CD4-positive, CD25-positive, alpha-beta regulatory T cell (primary cell): ENCODE measurements around the gene TOMM40L. TPM values are rescaled to one million over a fixed set of nuclear protein-coding genes. Genes with fewer than 3 reads are reported as not detected.

Experiments
- ATAC-seq, 2 donors: fragments of 150-1000 bp; cut with Tn5 transposase; one replicate each; pipeline ENCODE4 v1.10.0; 2021; ENCODE audit warnings: low read depth in 2 of 2, moderate number of reproducible peaks in 2 of 2, moderate library complexity in 1 of 2
- DNase-seq, 3 donors: peaks; one replicate each; pipeline versions ENCODE4 v3.0.0 to v3.0.0-alpha.2; 2012 to 2022; ENCODE audit warnings: mixed read lengths in 1 of 3
- H3K27ac ChIP-seq: one replicate; pipeline ENCODE4 v1.7.0; 2013; ENCODE audit warnings: mild to moderate bottlenecking, low read length; ENCODE audit not compliant: insufficient read depth, poor library complexity, severe bottlenecking
- H3K27me3 ChIP-seq: one replicate; pipeline ENCODE4 v1.7.0; 2013; ENCODE audit warnings: low read length; ENCODE audit not compliant: control insufficient read depth, insufficient read depth
- H3K36me3 ChIP-seq: one replicate; pipeline ENCODE4 v1.7.0; 2013; ENCODE audit warnings: mild to moderate bottlenecking, low read length, moderate library complexity; ENCODE audit not compliant: control insufficient read depth, insufficient read depth
- H3K4me1 ChIP-seq: 2 replicates; pipeline ENCODE4 v1.7.0; 2013; ENCODE audit warnings: mild to moderate bottlenecking, low read length; ENCODE audit not compliant: insufficient read depth, control insufficient read depth, poor library complexity, severe bottlenecking
- H3K4me3 ChIP-seq: one replicate; pipeline ENCODE4 v1.7.0; 2013; ENCODE audit warnings: low read depth, mild to moderate bottlenecking, low read length, moderate library complexity
- H3K9me3 ChIP-seq, 2 experiments: 1 replicate in 1 of 2; 2 replicates in 1 of 2; pipeline ENCODE4 v1.7.0; 2013; ENCODE audit warnings: low read length in 2 of 2, mild to moderate bottlenecking in 1 of 2, moderate library complexity in 1 of 2; ENCODE audit not compliant: control insufficient read depth in 2 of 2
- H3K27ac Mint-ChIP-seq, 3 donors: one replicate each; pipeline ENCODE4 v1.8.0; 2020 to 2022; ENCODE audit warnings: mild to moderate bottlenecking in 3 of 3, mixed read lengths in 3 of 3, moderate library complexity in 2 of 3
- H3K27me3 Mint-ChIP-seq: one replicate; pipeline ENCODE4 v1.8.0; 2022; ENCODE audit warnings: mild to moderate bottlenecking, mixed read lengths
- H3K36me3 Mint-ChIP-seq: one replicate; pipeline ENCODE4 v1.8.0; 2020; ENCODE audit warnings: mixed read lengths
- H3K4me1 Mint-ChIP-seq, 4 donors: one replicate each; pipeline ENCODE4 v1.8.0; 2020 to 2022; ENCODE audit warnings: mixed read lengths in 4 of 4, mild to moderate bottlenecking in 1 of 4
- H3K4me3 Mint-ChIP-seq, 4 donors: one replicate each; pipeline ENCODE4 v1.8.0; 2020 to 2022; ENCODE audit warnings: mild to moderate bottlenecking in 4 of 4, mixed read lengths in 4 of 4, moderate library complexity in 3 of 4
- H3K9me3 Mint-ChIP-seq, 7 donors: one replicate each; pipeline ENCODE4 v1.8.0; 2020 to 2022; ENCODE audit warnings: mixed read lengths in 7 of 7, mild to moderate bottlenecking in 3 of 7, moderate library complexity in 2 of 7
- polyA plus RNA-seq, 4 donors: library from polyadenylated mRNA; unstranded; fragments of 300-500 nt; fragmentation: Illumina TruSeq; gene quantifications; one replicate each; pipeline ENCODE4 v1.2.3, GENCODE V29; 2021
- total RNA-seq: library from RNA; stranded (reverse); gene quantifications from one replicate; pipeline ENCODE4 v1.2.3, GENCODE V29; 2022

TOMM40L gene
- total and polyA plus RNA-seq, 5 donors from 2014 or later, result 5.3 to 8.6 (median 6.4) TPM

- H3K9me3 ChIP-seq, result no peaks in the 10 kb centered on the region
- H3K27me3 Mint-ChIP-seq, result no peaks in the 10 kb centered on the region
- H3K9me3 Mint-ChIP-seq, result no peaks in the 10 kb centered on the region
- peaks cover 37% of the 10 kb centered on the region for H3K4me1 ChIP-seq
- peaks cover 7 to 45% (median 25%) of the 10 kb centered on the region in 4 donors for H3K4me1 Mint-ChIP-seq
- ATAC-seq, result peak; percentile 88 to 91
- H3K4me3 Mint-ChIP-seq, result peak overlapping the region in 2 of 4 donors; percentile 23 to 58
- no peak overlapping the region for H3K27ac ChIP-seq
- peak overlapping the region; percentile 17 for H3K4me3 ChIP-seq
- H3K27me3 ChIP-seq, result no peaks in the 10 kb centered on the region
- peak; percentile 50 to 87 (median 75) for DNase-seq
- H3K27ac Mint-ChIP-seq, result peak overlapping the region; percentile 69 to 98 (median 93)
- peaks cover 3% of the 10 kb centered on the region for H3K36me3 Mint-ChIP-seq
- H3K36me3 ChIP-seq, result no peaks in the 10 kb centered on the region
Measured at GRCh38 chr1:161192476-161193465, 33.1 kb upstream of the TOMM40L start.

GRCh38 chr1:161193561-161194235, 32.2 kb upstream of the TOMM40L start:
- Histone ChIP-seq H3K36me3 (no peaks in the 10 kb centered on the region), H3K4me3 (no peak overlapping the region), H3K27me3 (no peaks in the 10 kb centered on the region), H3K27ac (no peak overlapping the region), H3K4me1 (peaks cover 30% of the 10 kb centered on the region), H3K9me3 (no peaks in the 10 kb centered on the region)
- ATAC-seq (no peak), DNase-seq (no peak)
- Mint-ChIP-seq H3K27me3 (no peaks in the 10 kb centered on the region), H3K36me3 (peaks cover 3% of the 10 kb centered on the region), H3K27ac (no peak overlapping the region), H3K4me1 (peaks cover 7 to 39% (median 24%) of the 10 kb centered on the region in 4 donors), H3K4me3 (no peak overlapping the region), H3K9me3 (no peaks in the 10 kb centered on the region)

GRCh38 chr1:161195171-161195570, 30.7 kb upstream of the TOMM40L start:
- H3K27ac ChIP-seq, result no peak overlapping the region
- Mint-ChIP-seq H3K27ac (peak overlapping the region in 2 of 3 donors; percentile 20 to 84), H3K4me3 (peak overlapping the region in 2 of 4 donors; percentile 33 to 55), H3K4me1 (peaks cover 7 to 45% (median 21%) of the 10 kb centered on the region in 4 donors), H3K36me3 (peaks cover 3% of the 10 kb centered on the region), H3K27me3 (no peaks in the 10 kb centered on the region), H3K9me3 (no peaks in the 10 kb centered on the region)
- H3K4me1 ChIP-seq, result peaks cover 29% of the 10 kb centered on the region
- ATAC-seq (no peak), DNase-seq (no peak)
- no peaks in the 10 kb centered on the region for H3K36me3 ChIP-seq
- no peaks in the 10 kb centered on the region for H3K27me3 ChIP-seq
- no peaks in the 10 kb centered on the region for H3K9me3 ChIP-seq
- H3K4me3 ChIP-seq, result no peak overlapping the region

DNA sequence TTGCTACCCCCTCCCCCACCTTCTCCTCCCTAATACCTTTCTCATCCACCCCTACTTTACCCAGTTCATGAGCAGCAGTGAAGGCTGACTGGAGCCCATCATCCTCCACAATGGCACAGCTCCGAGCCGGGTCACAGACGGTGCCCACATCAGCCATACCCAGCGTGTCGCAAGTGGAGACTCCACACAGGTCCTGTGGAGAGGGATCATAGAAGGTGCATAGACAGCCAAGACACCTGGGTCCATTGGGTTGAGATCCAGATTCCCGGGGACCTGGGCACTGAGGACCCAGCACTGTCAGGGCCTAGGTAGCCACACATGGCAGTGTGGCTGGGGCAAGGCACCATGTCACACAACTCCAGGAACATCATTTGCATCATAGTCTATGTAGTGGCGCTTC, 29.7 kb upstream of the TOMM40L start:
- peaks cover 32% of the 10 kb centered on the region for H3K4me1 ChIP-seq
- no peaks in the 10 kb centered on the region for H3K27me3 ChIP-seq
- DNase-seq (no peak), ATAC-seq (no peak)
- H3K36me3 ChIP-seq, result no peaks in the 10 kb centered on the region
- H3K9me3 ChIP-seq, result no peaks in the 10 kb centered on the region
- no peak overlapping the region for H3K27ac ChIP-seq
- Mint-ChIP-seq H3K27me3 (no peaks in the 10 kb centered on the region), H3K9me3 (no peaks in the 10 kb centered on the region), H3K27ac (no peak overlapping the region), H3K4me3 (no peak overlapping the region), H3K36me3 (peaks cover 3% of the 10 kb centered on the region), H3K4me1 (peaks cover 7 to 55% (median 29%) of the 10 kb centered on the region in 4 donors)
- H3K4me3 ChIP-seq, result no peak overlapping the region

DNA sequence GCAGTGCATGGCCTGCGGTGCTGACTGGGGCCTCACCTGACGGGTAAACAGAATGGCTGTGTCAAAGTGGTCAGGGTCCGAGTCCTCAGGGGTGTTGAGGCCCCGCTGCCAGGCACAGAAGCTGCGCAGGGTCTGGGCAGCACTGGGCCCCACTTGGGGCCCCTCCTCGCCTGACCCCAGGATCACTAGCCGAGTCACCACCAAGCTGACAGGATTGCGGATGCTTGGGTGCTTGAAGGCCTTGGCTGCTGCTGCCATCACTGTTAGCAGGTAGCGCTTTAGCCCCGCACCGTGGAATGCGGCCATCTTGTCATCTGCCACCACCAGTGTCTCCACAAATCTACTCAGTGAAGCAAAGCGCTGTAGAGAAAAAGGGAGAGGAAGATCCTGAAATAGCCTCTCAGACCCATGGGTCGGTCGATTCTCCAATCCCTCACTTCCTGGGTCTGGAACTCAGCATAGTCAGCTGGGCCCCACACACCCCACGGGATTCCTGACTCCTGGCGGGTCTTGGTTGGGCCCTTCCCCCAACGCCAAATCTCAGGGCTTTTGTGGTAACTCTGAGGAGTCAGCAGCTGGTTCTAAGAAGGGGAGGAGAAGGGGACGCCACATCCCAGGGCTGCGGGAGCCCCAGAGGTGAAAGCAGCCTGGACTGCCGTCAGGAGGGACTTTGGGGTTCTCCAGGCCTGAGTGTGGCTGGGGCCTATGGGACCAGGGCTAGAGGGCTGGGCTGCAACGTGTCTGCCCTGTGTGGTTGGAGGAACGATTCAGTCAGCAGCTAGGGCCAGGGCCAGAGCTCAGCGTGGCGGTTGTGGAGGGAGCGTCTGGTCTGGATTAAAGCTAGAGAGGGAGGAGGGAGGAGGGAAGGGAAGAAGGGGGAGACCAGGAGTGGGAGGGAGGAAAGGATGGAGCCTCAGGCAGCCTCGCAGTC, 29.1 kb upstream of the TOMM40L start:
- H3K4me1 Mint-ChIP-seq, result peaks cover 7 to 59% (median 33%) of the 10 kb centered on the region in 4 donors
- no peak overlapping the region for H3K4me3 ChIP-seq
- H3K4me3 Mint-ChIP-seq, result peak overlapping the region in 1 of 4 donors; percentile 25
- H3K9me3 Mint-ChIP-seq, result no peaks in the 10 kb centered on the region
- peaks cover 35% of the 10 kb centered on the region for H3K4me1 ChIP-seq
- no peaks in the 10 kb centered on the region for H3K9me3 ChIP-seq
- no peak for ATAC-seq
- no peak overlapping the region for H3K27ac ChIP-seq
- H3K27me3 Mint-ChIP-seq, result no peaks in the 10 kb centered on the region
- DNase-seq, result no peak
- no peaks in the 10 kb centered on the region for H3K27me3 ChIP-seq
- no peaks in the 10 kb centered on the region for H3K36me3 ChIP-seq
- peak overlapping the region in 2 of 3 donors; percentile 46 to 48 for H3K27ac Mint-ChIP-seq
- peaks cover 3% of the 10 kb centered on the region for H3K36me3 Mint-ChIP-seq

DNA sequence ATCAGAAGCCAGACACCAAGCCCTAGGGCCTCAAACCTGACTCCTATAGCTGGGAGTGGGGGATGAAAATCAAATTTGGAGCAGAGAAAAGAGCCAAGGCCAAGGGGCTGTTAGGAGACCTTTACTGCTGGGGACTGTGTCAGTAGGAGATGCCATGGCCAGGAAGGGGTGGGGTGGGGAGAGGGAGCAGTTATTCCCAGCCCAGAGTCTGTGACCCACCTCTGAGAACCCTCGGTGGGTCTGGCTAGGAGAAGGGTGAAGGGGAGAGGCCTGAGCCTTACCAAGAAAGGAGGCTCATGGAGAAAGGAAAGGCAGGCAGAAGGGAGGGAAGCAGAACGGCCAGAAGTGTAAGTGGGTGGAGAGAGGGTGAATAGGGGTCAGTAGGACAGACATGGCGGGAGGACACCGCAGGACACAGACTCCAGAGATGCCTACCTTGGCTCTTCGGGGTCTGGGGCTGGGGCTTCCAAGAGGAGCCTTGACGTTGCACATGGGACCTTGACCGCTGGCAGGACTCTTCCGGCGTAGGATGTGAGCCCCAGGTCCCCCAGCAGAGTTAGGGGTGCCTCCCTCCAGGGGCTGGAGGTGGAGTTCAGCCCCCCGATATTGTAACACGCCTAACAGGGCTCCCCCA, 28.2 kb upstream of the TOMM40L start:
- Histone ChIP-seq H3K27me3 (no peaks in the 10 kb centered on the region), H3K36me3 (no peaks in the 10 kb centered on the region), H3K4me3 (no peak overlapping the region), H3K27ac (no peak overlapping the region), H3K4me1 (peaks cover 35% of the 10 kb centered on the region), H3K9me3 (no peaks in the 10 kb centered on the region)
- no peak overlapping the region for H3K4me3 Mint-ChIP-seq
- peaks cover 4% of the 10 kb centered on the region for H3K36me3 Mint-ChIP-seq
- no peaks in the 10 kb centered on the region for H3K9me3 Mint-ChIP-seq
- ATAC-seq (no peak), DNase-seq (no peak)
- H3K4me1 Mint-ChIP-seq, result peaks cover 9 to 58% (median 32%) of the 10 kb centered on the region in 4 donors
- H3K27me3 Mint-ChIP-seq, result no peaks in the 10 kb centered on the region
- peak overlapping the region in 2 of 3 donors; percentile 46 to 69 for H3K27ac Mint-ChIP-seq
